H1 (cell line): ENCODE measurements around the gene RAD23B. TPM values are rescaled to one million over a fixed set of nuclear protein-coding genes. Genes with fewer than 3 reads are reported as not detected.

Source experiments
- CTCF ChIA-PET: fragments of 300-600 bp; sonication (Branson Sonifier 250); formaldehyde crosslinking; loops from one replicate; lab custom pipeline; 2021; ENCODE audit not compliant: partially characterized antibody; lab: Charles Lee
- POLR2A ChIA-PET: fragments of 300-600 bp; sonication (Branson Sonifier 250); formaldehyde crosslinking; loops from one replicate; lab custom pipeline; 2021; ENCODE audit warnings: inconsistent platforms; ENCODE audit not compliant: partially characterized antibody; lab: Charles Lee
- DNase-seq, 2 experiments: peaks; one replicate each; pipeline versions ENCODE4 v3.0.0 to v3.0.0-alpha.2; 2010 to 2022; ENCODE audit warnings: low spot score in 2 of 2, low read depth in 1 of 2, mixed read lengths in 1 of 2
- FAIRE-seq: peaks from 2 replicates; lab custom pipeline; 2011; peaks lifted over from hg19 to GRCh38; lab: Jason Lieb, UNC
- H2AFZ ChIP-seq: 2 replicates; pipeline ENCODE4 v1.8.1; 2012; ENCODE audit warnings: low read length, inconsistent platforms
- H2AK5ac ChIP-seq: 2 replicates; pipeline ENCODE4 v1.6.1; 2013; ENCODE audit warnings: low read depth, low read length
- H2BK120ac ChIP-seq: replicated peaks from 2 replicates; pipeline ENCODE3; 2013; ENCODE audit warnings: low read depth, low read length, inconsistent platforms
- H2BK12ac ChIP-seq: 2 replicates; pipeline ENCODE4 v1.6.1; 2013; ENCODE audit warnings: low read depth, low read length
- H2BK15ac ChIP-seq: 2 replicates; pipeline ENCODE4 v1.6.1; 2013; ENCODE audit warnings: low read length
- H2BK20ac ChIP-seq: 2 replicates; pipeline ENCODE4 v1.6.1; 2013; ENCODE audit warnings: low read length
- H2BK5ac ChIP-seq: 2 replicates; pipeline ENCODE4 v1.6.1; 2013; ENCODE audit warnings: low read depth, low read length
- H3K14ac ChIP-seq: 2 replicates; pipeline ENCODE4 v1.6.1; 2013; ENCODE audit warnings: inconsistent platforms; ENCODE audit not compliant: insufficient read length
- H3K18ac ChIP-seq: 2 replicates; pipeline ENCODE4 v1.6.1; 2013; ENCODE audit warnings: low read length; ENCODE audit errors: extremely low read depth
- H3K23ac ChIP-seq: 2 replicates; pipeline ENCODE4 v1.6.1; 2013; ENCODE audit warnings: inconsistent platforms; ENCODE audit not compliant: insufficient read length
- H3K23me2 ChIP-seq: 2 replicates; pipeline ENCODE4 v1.6.1; 2013; ENCODE audit warnings: low read depth, low read length
- H3K27ac ChIP-seq: 2 replicates; pipeline ENCODE4 v1.6.1; 2011; ENCODE audit warnings: low read depth, low read length, inconsistent platforms
- H3K27me3 ChIP-seq, 4 experiments: replicated peaks in 1 of 4; 1 replicate in 1 of 4; 2 replicates in 3 of 4; pipeline versions ENCODE4 v1.6.1 to v1.8.1; 2011 to 2013; ENCODE audit warnings: low read length in 3 of 4, mild to moderate bottlenecking in 3 of 4, inconsistent platforms in 2 of 4, mixed read lengths in 2 of 4, moderate library complexity in 1 of 4; ENCODE audit not compliant: control insufficient read depth in 3 of 4, insufficient read depth in 3 of 4; ENCODE audit errors: extremely low read depth in 1 of 4
- H3K36me3 ChIP-seq, 4 experiments: 2 replicates each; pipeline versions ENCODE4 v1.6.1 to v1.8.1; 2011 to 2013; ENCODE audit warnings: mild to moderate bottlenecking in 4 of 4, low read length in 3 of 4, moderate library complexity in 2 of 4, control low read depth in 1 of 4, inconsistent platforms in 1 of 4; ENCODE audit not compliant: insufficient read depth in 4 of 4, control insufficient read depth in 2 of 4
- H3K4ac ChIP-seq: replicated peaks from 2 replicates; pipeline ENCODE3; 2013; ENCODE audit warnings: low read length, low read depth, mixed read lengths, inconsistent platforms; ENCODE audit not compliant: insufficient read length
- H3K4me1 ChIP-seq, 4 experiments: replicated peaks in 1 of 4; 1 replicate in 1 of 4; 2 replicates in 3 of 4; pipeline versions ENCODE4 v1.6.1 to v1.8.1; 2011 to 2013; ENCODE audit warnings: low read length in 3 of 4, inconsistent platforms in 2 of 4, mixed read lengths in 1 of 4; ENCODE audit not compliant: insufficient read depth in 4 of 4, control insufficient read depth in 3 of 4
- H3K4me2 ChIP-seq, 2 experiments: 2 replicates each; pipeline versions ENCODE4 v1.6.1 to v1.8.1; 2011 to 2013; ENCODE audit warnings: low read depth in 2 of 2, low read length in 2 of 2, control low read depth in 1 of 2, inconsistent platforms in 1 of 2, mild to moderate bottlenecking in 1 of 2; ENCODE audit not compliant: insufficient read depth in 1 of 2
- H3K4me3 ChIP-seq, 4 experiments: fragments of 200-600, 300-600 bp in 1 of 4; sonication (generic), shearing (Covaris generic), sonication (Bioruptor Twin) in 1 of 4; 2 replicates each; pipeline versions ENCODE4 v1.5.1 to v1.8.1; 2011 to 2016; ENCODE audit warnings: low read length in 4 of 4, low read depth in 3 of 4, control low read depth in 2 of 4, inconsistent platforms in 2 of 4, mild to moderate bottlenecking in 2 of 4, mixed read lengths in 1 of 4, moderate library complexity in 1 of 4; ENCODE audit not compliant: insufficient read depth in 2 of 4; ENCODE audit errors: extremely low read depth in 1 of 4
- H3K56ac ChIP-seq: replicated peaks from 2 replicates; pipeline ENCODE3; 2013; ENCODE audit warnings: low read depth, mild to moderate bottlenecking, mixed read lengths, low read length, inconsistent platforms; ENCODE audit not compliant: insufficient read length
- H3K79me1 ChIP-seq: 2 replicates; pipeline ENCODE4 v1.6.1; 2013; ENCODE audit warnings: low read depth, low read length, control low read depth
- H3K79me2 ChIP-seq, 2 experiments: 2 replicates each; pipeline versions ENCODE4 v1.6.1 to v1.8.1; 2012 to 2013; ENCODE audit warnings: low read length in 2 of 2, mild to moderate bottlenecking in 2 of 2, inconsistent platforms in 1 of 2; ENCODE audit not compliant: insufficient read depth in 2 of 2, control insufficient read depth in 1 of 2
- H3K9ac ChIP-seq, 4 experiments: replicated peaks in 1 of 4; 1 replicate in 1 of 4; 2 replicates in 3 of 4; pipeline versions ENCODE4 v1.6.1 to v1.8.1; 2011 to 2013; ENCODE audit warnings: low read depth in 3 of 4, low read length in 3 of 4, control low read depth in 2 of 4, mild to moderate bottlenecking in 2 of 4, moderate library complexity in 2 of 4, inconsistent platforms in 1 of 4; ENCODE audit errors: extremely low read depth in 1 of 4
- H3K9me3 ChIP-seq, 2 experiments: 2 replicates each; pipeline versions ENCODE4 v1.6.1 to v1.8.1; 2012 to 2013; ENCODE audit warnings: mild to moderate bottlenecking in 2 of 2, moderate library complexity in 2 of 2, control low read depth in 1 of 2, inconsistent platforms in 1 of 2, low read depth in 1 of 2, low read length in 1 of 2, mixed read lengths in 1 of 2; ENCODE audit not compliant: insufficient read depth in 2 of 2
- H4K20me1 ChIP-seq, 2 experiments: replicated peaks in 1 of 2; 2 replicates each; pipeline versions ENCODE3 to v1.8.1; 2011 to 2013; ENCODE audit warnings: inconsistent platforms in 2 of 2, low read length in 2 of 2, mild to moderate bottlenecking in 1 of 2; ENCODE audit not compliant: insufficient read depth in 2 of 2, control insufficient read depth in 1 of 2
- H4K5ac ChIP-seq: 2 replicates; pipeline ENCODE4 v1.6.1; 2013; ENCODE audit warnings: low read length, low read depth, mixed read lengths, inconsistent platforms; ENCODE audit not compliant: insufficient read length
- H4K8ac ChIP-seq: 2 replicates; pipeline ENCODE4 v1.8.0; 2013; ENCODE audit warnings: mild to moderate bottlenecking, moderate library complexity, low read length, inconsistent platforms; ENCODE audit not compliant: insufficient read depth; ENCODE audit errors: extremely low read depth
- H4K91ac ChIP-seq: replicated peaks from 2 replicates; pipeline ENCODE3; 2013; ENCODE audit warnings: low read length, mixed read lengths, inconsistent platforms; ENCODE audit not compliant: insufficient read length
- ASH2L ChIP-seq: fragments of 200-600, 300-600 bp; sonication (generic); IDR thresholded peaks from one replicate; pipeline ENCODE4 v1.7.1; 2017; ENCODE audit warnings: low read length
- GABPA ChIP-seq: IDR thresholded peaks from 2 replicates; pipeline ENCODE4 v1.6.1; 2011; ENCODE audit warnings: mild to moderate bottlenecking, low read length, moderate library complexity, borderline replicate concordance; ENCODE audit not compliant: insufficient read depth
- GTF2F1 ChIP-seq: IDR thresholded peaks from 2 replicates; pipeline ENCODE4 v1.6.1; 2012; ENCODE audit warnings: low read depth, low read length, improper control_type of control experiment, borderline replicate concordance
- SRF ChIP-seq: IDR thresholded peaks from 2 replicates; pipeline ENCODE4 v1.6.1; 2011; ENCODE audit warnings: mild to moderate bottlenecking, low read depth, low read length, moderate library complexity
- TCF12 ChIP-seq: IDR thresholded peaks from 2 replicates; pipeline ENCODE4 v1.6.1; 2011; ENCODE audit warnings: low read depth, mild to moderate bottlenecking, low read length
- YY1 ChIP-seq: IDR thresholded peaks from 2 replicates; pipeline ENCODE4 v1.6.1; 2011; ENCODE audit warnings: low read depth, mild to moderate bottlenecking, low read length
- ZNF274 ChIP-seq: IDR thresholded peaks from 2 replicates; pipeline ENCODE4 v1.7.0; 2012; ENCODE audit warnings: low read length, borderline replicate concordance; ENCODE audit errors: extremely low read depth
- WGBS, 2 experiments: shearing (Covaris generic) in 1 of 2; methylation state at CpG; one replicate each; pipeline versions ENCODE4 v1.1.6 to v1.1.7; 2013 to 2015; ENCODE audit warnings: low lambda C conversion rate in 2 of 2, mixed read lengths in 2 of 2, inconsistent platforms in 1 of 2, low coverage in 1 of 2, missing lambda C conversion rate in 1 of 2; ENCODE audit not compliant: insufficient replicate concordance in 2 of 2, insufficient coverage in 1 of 2, insufficient read length in 1 of 2; ENCODE audit errors: extremely low coverage in 1 of 2, missing lambda C conversion rate in 1 of 2; 5-methylcytosine and 5-hydroxymethylcytosine counted together
- polyA plus RNA-seq, 7 experiments: library from polyadenylated mRNA; depleted of rRNA in 3 of 7; stranded (reverse) in 5 of 7; unstranded in 2 of 7; fragments of >200 nt in 5 of 7; fragments of 200-250 nt in 2 of 7; gene quantifications; 1 replicate in 5 of 7; 2 replicates in 1 of 7; 4 replicates in 1 of 7; pipeline versions ENCODE4 v1.2.1 to v1.2.3, GENCODE V29; 2011 to 2013; ENCODE audit warnings: missing spikeins in 2 of 7, mixed read lengths in 2 of 7
- total RNA-seq: library from RNA; stranded (reverse); fragmentation: NEBNext Ultra II Directional; extraction: Animal tissue kit (Norgen Biotek cat#: 25700); gene quantifications from 2 replicates; pipeline ENCODE4 v1.2.1, GENCODE V29; 2021

RAD23B gene
- total and polyA plus RNA-seq, 2 of the 8 experiments (the other 6 are each of a cell fraction or from before 2014, with no cell fraction given) = 97.1 to 165 TPM

DNA sequence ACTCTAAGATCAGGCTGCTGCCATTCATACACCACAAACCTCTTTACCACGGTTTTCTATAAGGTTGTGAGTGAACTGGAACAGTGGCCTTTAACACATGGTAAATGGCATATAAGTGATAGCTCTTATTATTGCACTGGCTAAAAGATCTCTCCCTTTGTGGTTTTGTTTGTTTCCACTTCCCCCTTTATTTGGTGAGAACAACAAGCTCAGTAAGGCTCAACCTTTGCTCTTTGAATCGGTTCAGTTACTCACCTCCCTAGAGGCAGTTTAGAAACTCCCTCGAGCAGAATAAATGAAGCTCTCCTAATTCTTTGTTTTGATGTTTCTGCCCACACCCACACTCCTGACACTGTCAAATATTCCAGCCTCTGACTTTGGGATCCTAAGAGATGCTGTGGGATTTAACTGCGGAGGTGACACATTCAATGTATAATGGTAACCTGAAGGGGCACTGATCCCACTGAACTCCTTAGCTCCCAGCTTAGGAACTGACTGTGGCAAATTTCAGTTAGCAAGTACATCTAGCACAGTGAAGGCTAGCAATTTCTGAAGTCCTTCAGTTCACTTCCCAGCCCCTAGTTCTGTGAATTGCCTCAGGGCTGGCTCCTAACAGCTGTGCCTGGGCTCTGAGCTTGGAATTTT lies 22.5 kb upstream of the RAD23B start:
- Histone ChIP-seq H3K9ac (no peak overlapping the region), H3K18ac (no peak overlapping the region), H4K5ac (no peak overlapping the region), H3K4me3 (no peak overlapping the region), H4K91ac (no peak overlapping the region), H3K4me1 (no peaks in the 10 kb centered on the region), H2BK15ac (no peak overlapping the region)
- CTCF ChIA-PET = interaction anchor here (0.8 to 2.2 kb wide), 9 partner anchors 10 to 81 kb away, joined by 3 to 14 read pairs (median 6); no protein-coding TSS in a partner anchor
- TF ChIP-seq SRF = no peak
- no peak for TF ChIP-seq YY1
- TF ChIP-seq GTF2F1 = no peak
- no peak for TF ChIP-seq ZNF274
- no peak for TF ChIP-seq GABPA
- TF ChIP-seq TCF12 = no peak
- TF ChIP-seq ASH2L = no peak
- TF ChIP-seq, all 59 proteins: peak for 0
- Histone ChIP-seq H3K27me3 (no peaks in the 10 kb centered on the region), H3K79me2 (no peaks in the 10 kb centered on the region), H2BK5ac (no peak overlapping the region), H3K79me1 (no peaks in the 10 kb centered on the region), H3K23ac (no peak overlapping the region), H3K23me2 (no peaks in the 10 kb centered on the region), H2BK20ac (no peak overlapping the region), H4K20me1 (no peaks in the 10 kb centered on the region), H2BK120ac (no peak overlapping the region), H4K8ac (no peak overlapping the region), H3K4me2 (no peak overlapping the region), H2AK5ac (no peak overlapping the region), H3K27ac (no peak overlapping the region), H3K36me3 (no peaks in the 10 kb centered on the region), H3K14ac (no peak overlapping the region), H2BK12ac (no peak overlapping the region), H3K56ac (no peak overlapping the region), H3K4ac (no peak overlapping the region), H2AFZ (peak overlapping the region; percentile 14; the same call in 1 of the 2 replicates), H3K9me3 (no peaks in the 10 kb centered on the region)
- FAIRE-seq (no peak), DNase-seq (no peak)
- POLR2A ChIA-PET = interaction anchor here (0.6 to 2.0 kb wide), 7 partner anchors 9 to 397 kb away, joined by 3 to 8 read pairs (median 5); partner anchors contain the start of gene RAD23B
- WGBS, 2 experiments = 87% methylated on average over 4 of the region's 4 CpGs; no CpG with 5 or more reads in 1 of the 2 experiments
